Middle frontal gyrus (tissue), 1 donor: ENCODE measurements around the gene FOXN1.
A peak's percentile ranks its signal among the peaks of the same experiment; 100 is the strongest.

ENCODE experiments used
- DNase-seq: peaks from one replicate; pipeline ENCODE4 v3.0.0-alpha.2; 2015; ENCODE audit warnings: low spot score; ENCODE audit errors: extremely low spot score

FOXN1 gene

GRCh38 chr17:28476076-28476865, 29.9 kb upstream of the FOXN1 start:
- no peak for DNase-seq

GRCh38 chr17:28477928-28478327, 28.2 kb upstream of the FOXN1 start:
- DNase-seq = no peak

DNA sequence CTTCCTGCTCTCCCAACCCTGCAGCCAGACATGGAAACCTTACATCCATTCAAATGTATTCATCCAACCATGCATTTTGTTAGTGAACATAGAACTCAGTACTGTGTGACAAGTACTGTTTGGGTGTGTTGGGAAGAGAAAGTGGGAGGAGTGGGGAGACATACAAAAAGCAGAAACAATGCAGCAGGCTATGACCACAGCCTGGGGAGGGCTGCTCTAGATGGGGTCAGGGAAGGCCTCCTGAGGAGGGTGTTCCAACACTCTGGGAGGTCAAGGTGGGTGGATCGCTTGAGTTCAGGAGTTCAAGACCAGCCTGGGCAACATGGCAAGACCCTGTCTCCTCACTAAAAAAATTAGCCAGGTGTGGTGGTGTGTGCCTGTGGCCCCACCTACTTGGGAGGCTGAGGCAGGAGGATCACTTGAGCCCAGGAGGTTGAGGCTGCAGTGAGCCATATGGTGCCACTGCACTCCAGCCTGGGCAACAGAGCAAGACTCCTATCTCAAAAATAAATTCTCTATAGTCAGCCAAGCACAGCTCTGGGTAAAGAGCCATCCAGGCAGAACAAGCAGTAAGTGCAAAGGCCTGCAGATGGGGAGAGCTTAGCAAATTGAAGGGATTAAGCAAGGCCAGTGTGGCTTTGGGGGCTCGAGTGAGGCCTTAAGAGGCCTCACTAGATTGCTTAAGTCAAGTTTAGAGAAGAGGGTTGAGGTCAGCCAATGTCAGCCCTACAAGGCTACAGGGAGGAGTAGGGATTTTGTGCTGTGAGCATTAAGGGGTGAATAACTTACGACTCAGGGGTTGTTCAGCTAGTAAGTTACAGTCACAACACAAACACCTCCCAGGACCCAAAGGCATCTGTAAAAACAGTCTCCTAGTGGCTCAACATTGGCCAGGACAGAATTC, 27.2 kb upstream of the FOXN1 start:
- no peak for DNase-seq

DNA sequence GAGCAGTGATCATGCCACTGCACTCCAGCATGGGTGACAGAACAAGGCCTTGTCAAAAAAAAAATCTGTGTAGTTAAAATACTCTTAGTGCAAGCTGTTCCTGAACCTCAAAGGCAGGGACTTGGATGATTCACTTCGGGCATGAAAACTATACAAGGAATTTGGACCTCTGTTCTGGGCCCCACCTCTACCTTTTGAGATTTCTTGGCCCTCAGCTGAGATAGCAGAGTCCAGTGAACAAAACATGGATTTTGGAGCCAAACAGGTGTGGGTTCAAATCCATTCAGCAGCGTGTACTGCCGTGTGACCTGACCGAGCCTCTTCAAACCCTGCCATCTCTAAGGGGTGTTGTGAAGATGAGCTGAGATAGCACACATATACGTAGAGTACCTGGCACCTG, 25.9 kb upstream of the FOXN1 start:
- DNase-seq = no peak

GRCh38 chr17:28480799-28481571, 25.2 kb upstream of the FOXN1 start:
- DNase-seq = no peak

DNA sequence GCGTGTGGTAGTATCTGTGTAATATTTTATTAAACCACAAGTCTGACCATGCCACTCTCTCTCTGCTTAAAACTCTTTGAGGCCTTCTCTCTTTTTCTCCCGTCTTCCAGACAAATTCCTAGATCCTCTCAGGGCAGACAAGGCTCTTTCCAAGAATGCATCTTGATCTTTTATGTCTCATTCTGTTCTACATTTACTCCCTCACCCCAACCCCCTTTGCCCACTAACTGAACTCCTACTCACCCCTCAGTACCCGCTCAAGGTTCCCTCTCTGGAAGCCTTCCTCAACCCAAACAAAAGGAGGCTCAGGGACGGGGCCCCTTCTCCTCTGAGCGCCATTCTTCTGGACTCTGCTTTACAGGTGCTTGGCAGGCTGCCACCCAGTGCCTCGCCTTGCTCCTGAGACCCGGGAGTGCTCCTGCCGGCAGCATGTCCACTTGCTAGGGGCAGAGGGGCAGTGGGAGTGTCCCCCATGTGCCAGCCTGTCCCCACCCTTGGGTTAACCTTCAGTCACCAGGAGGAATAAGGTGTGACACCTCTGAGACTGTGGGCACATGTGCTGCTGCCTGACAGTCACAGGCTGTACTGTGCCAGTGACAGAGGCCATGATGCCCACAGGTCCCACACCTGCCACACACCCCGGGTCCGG, 23.5 kb upstream of the FOXN1 start:
- DNase-seq = no peak

GRCh38 chr17:28484296-28484695, 21.9 kb upstream of the FOXN1 start:
- DNase-seq = no peak

DNA sequence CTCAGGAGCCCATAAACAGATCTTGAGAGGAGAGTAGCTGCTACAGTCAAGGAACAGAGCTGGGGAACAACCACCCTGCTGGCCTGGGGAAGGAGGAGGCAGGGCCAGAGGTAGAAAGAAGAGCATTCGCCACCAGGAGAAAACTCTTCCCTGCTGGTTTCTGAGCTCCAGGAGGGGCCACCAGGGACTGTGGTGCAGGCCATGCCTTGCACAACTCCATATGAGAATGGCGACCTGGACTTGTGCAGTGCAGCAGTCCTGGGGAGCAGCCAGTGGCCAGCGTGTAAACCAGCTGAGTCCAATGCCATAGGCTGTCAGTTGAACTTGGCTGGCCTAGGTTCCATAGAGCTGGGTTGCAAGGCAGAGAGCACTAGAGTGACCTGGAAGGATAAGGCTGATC, 21.1 kb upstream of the FOXN1 start:
- no peak for DNase-seq

- no peak for DNase-seq
These were observed 18.1 kb upstream of the FOXN1 start for GRCh38 chr17:28487881-28488532.

GRCh38 chr17:28488533-28489276, 17.4 kb upstream of the FOXN1 start:
- DNase-seq = no peak

- DNase-seq = no peak
These were observed 14.9 kb upstream of the FOXN1 start for GRCh38 chr17:28491286-28491685.

- DNase-seq = no peak
These were observed 14.3 kb upstream of the FOXN1 start for GRCh38 chr17:28491860-28492259.

DNA sequence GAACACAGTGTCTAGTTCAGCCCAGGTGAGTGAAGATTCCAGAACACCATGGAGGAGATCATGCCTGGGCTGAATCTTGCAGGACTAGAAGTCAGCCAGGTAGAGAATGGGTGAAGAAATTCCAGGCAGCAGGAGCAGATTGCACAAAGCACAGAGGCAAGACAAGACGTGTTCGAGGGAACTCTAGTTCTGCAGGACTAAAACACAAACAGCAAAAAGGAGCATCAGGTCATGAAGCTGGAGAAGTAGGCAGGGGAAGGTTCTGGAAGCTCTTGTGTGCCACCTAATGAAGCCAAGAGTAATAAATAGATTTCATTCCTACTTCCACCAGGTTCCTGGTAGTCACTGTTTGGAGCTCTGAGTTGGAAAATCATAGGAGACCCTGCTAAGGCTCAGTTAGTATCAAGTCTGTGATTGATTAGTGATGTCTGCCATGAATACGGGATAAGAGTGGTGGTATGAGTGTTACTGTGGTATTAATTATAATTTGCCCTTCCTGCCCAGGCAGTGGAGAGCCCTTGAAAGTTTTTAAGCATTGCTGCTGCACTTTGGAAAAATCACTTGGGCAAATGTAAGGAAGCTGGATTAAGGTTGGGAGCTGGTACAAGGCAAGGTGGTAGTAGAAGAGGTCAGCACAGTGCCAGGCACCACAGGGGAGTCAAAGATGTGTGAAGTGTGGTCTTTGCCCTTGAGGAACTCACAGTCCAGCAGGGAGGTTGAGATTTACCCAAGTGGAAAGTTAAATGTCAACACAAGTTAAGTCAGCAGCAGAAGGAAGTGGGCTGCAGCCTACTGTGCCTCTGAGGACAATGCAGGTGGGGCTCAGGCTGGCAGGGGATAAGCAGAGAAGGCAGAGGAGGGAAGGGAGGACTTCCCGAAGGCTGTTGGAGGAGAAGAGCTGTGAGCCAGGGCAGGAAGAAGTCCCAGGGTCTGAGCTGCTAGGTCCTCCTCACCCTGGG, 13.5 kb upstream of the FOXN1 start:
- no peak for DNase-seq

DNA sequence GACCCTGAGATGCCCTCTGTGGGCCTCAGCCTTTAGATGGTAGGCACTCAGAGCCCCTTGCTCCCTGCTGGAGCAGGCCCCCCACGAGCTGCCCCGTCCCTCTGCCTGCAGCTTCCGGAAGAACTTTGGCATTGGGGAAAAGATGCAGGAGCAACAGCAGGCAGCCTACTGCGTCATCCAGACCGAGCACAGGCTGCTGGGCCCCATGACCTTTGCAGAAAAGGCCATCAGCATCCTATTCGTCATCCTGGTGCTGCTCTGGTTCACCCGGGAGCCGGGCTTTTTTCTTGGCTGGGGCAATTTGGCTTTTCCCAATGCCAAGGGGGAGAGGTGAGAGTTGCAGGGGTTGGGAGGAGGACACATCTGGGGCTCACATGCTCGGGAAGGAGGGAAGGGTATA, 12.7 kb upstream of the FOXN1 start:
- DNase-seq = no peak

- DNase-seq = peak; percentile 34
These were observed 11.5 kb upstream of the FOXN1 start for GRCh38 chr17:28494445-28495188.

- DNase-seq = no peak
These were observed 10.5 kb upstream of the FOXN1 start for GRCh38 chr17:28495635-28496034.

DNA sequence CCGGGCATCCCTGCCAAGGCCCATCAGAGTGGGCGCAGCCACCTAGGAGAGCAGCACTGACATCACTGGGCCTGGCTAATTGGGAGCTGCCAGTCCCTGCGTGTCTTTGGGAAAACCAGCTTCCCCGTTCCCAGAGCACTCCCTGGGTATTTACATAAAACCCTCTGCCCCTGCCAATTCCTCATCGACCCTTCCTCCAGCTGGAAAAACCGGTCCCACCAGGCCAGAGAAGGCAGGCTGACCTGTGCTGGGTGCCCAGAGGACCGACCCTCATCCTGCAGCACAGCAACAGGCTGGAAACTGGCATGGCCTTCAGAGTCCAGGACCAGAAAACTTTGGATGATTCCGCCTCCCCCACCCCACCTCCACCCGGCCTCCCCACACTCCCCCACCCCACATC, 8.2 kb upstream of the FOXN1 start:
- no peak for DNase-seq
